Activated CD4-positive, CD25-positive, alpha-beta regulatory T cell treated with anti-CD3 and anti-CD28 coated beads, Interleukin-2, amount 50 U/mL, for 24 hours (primary cell): ENCODE results near the gene CDCA8.
"Not testable (repeated sequence)": the region's sequence is repeated elsewhere in the genome, so short reads cannot be mapped to it uniquely, and the experiment has no call there.

ENCODE experiments used
- ATAC-seq, 2 donors: fragments of 150-1000 bp; cut with Tn5 transposase; one replicate each; pipeline ENCODE4 v1.10.0; 2021; ENCODE audit warnings: mild to moderate bottlenecking in 1 of 2, moderate library complexity in 1 of 2

CDCA8 gene

DNA sequence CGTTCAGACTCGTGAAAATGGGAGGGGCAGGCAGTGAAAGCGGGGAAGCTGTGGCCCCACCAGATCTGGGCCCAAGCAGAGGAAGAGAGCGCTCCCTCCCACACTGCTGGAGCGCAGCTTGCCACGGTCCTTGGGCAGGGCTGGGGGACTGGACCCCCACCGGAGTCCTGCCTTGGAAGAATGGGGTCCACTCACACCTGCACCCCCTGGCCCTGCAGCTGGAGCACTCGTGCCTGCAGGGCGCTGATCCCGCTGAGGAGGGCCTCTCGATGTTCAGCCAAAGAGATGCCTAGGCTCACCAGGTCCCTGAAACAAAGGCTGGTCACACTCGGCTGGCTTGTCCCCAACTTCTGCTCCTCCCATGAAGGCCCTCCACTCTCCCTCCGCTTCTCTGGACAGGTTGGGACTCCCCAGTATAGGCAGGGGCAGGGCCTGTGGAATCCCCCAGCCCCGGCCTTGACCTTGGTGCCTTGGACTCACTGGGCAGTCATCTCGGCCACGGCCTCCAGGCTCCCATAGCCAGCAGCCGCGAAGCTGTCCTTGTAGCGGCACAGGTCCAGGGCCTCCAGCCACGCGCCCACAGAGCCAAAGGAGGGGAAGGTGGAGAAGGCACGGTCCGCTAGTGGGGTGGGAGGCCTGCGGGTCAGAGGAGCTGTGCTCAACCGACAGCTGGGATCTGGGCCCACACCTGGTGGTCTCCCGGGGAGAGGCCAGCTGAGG is 26.0 kb downstream of the CDCA8 start:
- no peak for ATAC-seq

DNA sequence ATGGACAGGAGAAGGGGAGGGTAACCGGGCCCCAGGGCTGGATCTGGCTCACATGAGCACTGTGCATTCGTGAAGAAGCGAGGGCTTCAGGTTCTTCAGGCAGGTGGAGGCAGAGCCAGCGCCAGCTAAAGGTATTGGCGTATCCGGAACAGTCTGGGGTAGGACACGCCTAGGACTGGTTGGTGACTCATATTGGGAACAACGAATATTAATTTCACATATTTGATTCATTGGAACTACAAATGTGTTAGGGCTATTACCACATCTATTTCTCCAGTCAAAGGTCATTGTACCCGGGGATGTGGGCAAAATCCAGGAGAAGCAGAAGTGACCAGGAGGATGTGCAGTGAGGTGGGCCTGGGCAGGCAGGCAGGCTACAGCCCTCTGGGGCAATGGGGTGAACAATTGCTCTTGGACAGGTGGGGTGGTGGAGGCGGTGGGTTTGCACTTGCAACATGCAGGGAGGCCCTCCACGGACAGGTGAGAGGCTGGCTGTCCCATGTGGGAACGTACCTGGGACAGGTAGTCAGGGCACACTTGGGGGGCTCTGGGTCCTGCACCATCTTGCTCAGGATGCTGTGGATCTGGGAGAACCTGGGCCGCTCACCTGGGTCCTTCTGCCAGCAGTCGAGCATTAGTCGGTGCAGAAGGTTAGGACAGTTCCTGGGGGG is 26.7 kb downstream of the CDCA8 start:
- ATAC-seq = no peak

GRCh38 chr1:37719572-37720195 is 27.4 kb downstream of the CDCA8 start:
- no peak for ATAC-seq

GRCh38 chr1:37720231-37721130 is 28.2 kb downstream of the CDCA8 start:
- ATAC-seq = no peak

GRCh38 chr1:37721565-37721964 is 29.2 kb downstream of the CDCA8 start:
- ATAC-seq = no peak

DNA sequence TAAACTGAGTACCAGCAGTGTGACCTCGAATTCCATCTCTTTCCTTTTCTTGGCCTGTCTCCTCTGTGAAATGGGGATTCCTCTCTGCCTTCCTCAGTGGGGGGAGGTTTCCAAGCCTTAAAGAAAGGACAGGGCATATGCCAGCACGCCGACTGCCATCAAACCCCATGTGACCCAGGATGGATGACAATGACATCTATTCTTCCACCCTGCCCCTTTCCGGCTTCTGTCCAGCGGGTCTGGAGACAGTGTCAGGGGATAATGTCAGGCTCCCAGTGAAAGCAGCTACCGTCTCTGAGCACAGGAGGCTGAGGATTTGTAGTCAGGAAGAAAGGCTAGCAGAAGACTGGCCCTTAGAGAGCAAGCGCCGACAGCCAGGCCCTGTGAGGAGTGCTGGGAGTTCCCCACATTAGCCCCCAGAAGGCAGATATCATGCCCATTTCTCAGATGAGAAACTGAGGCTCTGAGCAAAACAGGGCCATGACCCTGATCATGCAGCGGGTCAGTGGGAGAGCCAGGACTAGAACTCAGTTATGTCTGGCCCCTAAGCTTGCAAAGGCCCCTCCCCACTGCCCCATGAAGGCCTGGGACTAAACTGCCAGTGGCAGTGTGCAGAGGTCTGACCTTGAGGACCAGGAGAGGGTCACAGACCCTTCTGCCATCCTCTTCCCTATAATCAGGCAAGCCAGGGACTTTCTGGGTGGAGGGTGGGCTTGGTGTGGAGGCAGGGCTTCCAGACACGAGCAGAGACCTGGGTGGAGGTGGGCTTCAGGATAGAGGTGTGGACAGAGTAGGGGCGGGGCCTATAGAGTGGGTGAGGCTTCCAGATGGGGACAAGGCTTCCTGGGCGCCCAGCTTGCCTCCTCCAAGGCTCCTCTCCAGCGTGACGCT is 30.1 kb downstream of the CDCA8 start:
- no peak for ATAC-seq

- no peak for ATAC-seq
These were observed 30.7 kb downstream of the CDCA8 start for GRCh38 chr1:37723072-37723389.

GRCh38 chr1:37723390-37724078 is 31.2 kb downstream of the CDCA8 start:
- ATAC-seq = no peak

DNA sequence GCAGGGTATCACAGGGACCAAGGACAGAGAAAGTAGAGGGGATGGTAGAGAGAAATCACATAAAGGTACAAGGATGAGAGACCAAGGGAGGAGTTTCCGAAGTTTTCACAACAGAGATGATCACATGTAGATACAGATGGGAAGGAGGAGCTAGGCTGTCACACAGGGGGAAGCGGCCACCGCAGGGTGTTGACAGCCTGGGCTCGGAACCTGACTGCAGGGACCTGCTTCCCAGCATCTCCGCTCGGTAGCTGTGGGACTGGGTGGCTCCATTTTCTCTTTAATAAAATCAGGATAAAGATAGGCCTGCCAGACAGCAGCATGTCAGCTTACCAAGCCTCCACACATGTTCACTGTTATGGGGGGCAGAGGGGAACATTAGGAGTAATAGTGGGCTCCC is 32.3 kb downstream of the CDCA8 start:
- no peak for ATAC-seq

DNA sequence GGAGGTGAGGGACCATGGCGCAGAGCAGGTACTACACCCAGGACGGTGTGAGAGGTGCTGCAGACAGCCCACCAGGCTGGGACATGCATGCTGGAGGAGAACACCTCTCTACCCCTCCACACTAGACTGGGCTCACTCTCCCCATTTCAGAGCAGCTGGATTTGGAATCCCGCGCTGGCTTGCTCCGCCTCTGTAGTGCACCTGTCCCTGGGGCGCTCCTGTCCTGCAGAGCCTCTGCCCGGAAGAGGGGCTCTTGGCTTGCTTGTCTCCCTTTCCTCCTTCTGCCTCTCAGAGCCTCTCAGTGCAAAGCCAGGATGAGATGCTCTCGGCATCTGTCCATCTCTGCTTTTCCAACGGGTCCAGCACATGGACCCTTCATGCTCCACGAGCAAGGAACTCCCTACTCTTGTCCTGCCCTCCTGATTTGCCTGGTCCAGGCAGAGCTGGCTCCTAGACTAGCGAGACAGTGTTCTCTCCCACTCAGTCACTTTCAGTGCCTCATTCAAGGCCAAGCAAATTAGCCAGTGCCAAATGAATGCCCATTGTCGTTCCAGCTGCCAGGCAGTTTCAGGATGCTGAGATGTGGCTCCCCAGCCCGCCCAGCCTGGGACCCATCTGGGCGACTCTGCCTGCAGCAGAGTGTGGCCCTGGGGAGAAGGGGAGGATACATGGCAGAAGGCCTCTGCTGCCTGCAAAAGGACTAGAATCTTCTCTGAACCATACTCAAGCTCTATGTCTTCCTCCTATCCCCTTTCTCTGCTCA is 33.7 kb downstream of the CDCA8 start:
- no peak for ATAC-seq

GRCh38 chr1:37726751-37727585 is 34.7 kb downstream of the CDCA8 start:
- ATAC-seq = no peak

DNA sequence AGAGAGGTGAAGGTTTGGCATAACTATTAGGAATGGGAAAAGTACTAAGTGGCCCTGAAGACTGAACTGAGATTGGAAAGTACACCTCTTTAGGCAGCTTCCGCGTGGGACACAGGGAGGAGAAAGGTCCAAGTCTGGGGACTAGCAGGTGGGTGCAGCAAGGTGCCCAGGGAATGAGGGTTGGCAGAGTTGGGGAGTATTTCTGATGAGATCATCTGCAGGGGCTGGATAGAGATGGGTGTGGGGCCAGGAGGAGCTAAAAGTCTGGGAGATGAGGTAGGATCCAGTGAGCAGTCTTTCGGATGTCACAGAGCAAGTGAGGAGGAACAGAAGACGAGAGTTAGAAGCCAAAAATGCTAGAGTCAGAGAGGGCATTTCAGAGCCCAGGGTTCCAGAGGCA is 36.1 kb downstream of the CDCA8 start:
- ATAC-seq = no peak

- ATAC-seq = no peak
These were observed 38.1 kb downstream of the CDCA8 start for GRCh38 chr1:37730376-37730775.

- ATAC-seq = no peak
These were observed 39.1 kb downstream of the CDCA8 start for GRCh38 chr1:37731312-37732019.

- no peak for ATAC-seq
These were observed 39.9 kb downstream of the CDCA8 start for GRCh38 chr1:37732111-37732780.

DNA sequence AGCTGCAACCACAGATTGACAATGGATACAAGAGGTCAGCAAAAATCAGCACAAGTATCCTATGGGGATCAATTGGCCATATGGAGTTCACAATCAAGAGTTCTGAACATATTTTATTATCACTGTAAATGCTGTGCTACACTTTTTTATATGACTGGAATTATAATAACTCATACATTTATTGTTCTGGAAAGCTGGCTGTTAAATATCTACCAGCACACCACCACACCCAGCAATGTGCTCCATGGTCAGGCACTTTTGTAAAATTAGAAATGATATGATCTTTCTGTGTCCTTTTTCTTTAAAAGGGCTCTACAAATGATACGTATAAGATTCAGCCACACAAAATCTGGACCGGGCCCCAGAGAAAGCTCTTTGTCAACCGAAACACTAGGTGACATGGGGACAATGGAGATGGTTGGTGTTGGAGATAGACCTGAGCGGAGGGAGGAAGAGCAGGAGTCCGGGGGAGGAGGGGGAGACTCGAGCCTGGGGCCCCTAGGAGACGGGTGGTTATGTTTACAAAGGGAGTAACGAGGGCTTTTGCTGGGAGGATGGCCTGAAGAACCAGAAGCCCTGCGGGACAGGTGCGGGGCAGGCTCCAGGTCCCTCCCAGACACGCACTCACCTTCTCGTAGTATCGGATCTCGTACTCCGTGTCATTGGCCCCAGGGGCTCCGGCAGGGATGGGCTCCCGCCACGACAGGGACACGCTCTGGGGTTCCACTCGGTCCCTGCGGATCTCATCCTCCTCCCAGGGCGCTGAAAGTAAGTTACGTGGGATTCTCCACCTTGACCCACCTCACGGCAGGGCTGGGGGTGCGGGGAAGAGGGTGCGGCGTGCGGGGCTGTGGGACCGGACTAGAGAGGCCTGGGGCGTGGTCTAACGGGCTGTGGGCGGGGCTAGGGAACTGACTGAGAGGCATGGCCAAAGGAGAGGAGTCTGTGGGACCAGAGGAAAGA is 42.6 kb downstream of the CDCA8 start:
- no peak for ATAC-seq

DNA sequence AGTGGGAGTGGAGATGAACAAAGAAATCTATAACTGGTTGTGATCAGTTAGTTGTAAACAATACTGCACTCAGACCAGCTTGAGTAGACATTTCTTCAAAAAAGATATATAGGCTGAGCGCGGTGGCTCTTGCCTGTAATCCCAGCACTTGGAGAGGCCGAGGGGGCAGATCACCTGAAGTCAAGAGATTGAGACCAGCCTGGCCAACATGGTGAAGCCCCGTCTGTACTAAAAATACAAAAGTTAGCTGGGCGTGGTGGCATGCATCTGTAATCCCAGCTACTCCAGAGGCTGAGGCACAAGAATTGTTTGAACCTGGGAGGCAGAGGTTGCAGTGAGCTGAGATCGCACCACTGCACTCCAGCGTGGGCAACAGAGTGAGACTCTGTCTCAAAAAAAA is 45.7 kb downstream of the CDCA8 start:
- not testable (repeated sequence) for ATAC-seq
